Colon (tissue), 2 donors: ENCODE measurements around the gene ZSCAN23.
"Not testable (repeated sequence)": the region's sequence is repeated elsewhere in the genome, so short reads cannot be mapped to it uniquely, and the experiment has no call there.

Experiments used
- FAIRE-seq: peaks from 2 replicates; lab custom pipeline; 2012; peaks lifted over from hg19 to GRCh38; lab: Jason Lieb, UNC
- donor health status: control.
- donor health status: control.

Gene ZSCAN23

DNA sequence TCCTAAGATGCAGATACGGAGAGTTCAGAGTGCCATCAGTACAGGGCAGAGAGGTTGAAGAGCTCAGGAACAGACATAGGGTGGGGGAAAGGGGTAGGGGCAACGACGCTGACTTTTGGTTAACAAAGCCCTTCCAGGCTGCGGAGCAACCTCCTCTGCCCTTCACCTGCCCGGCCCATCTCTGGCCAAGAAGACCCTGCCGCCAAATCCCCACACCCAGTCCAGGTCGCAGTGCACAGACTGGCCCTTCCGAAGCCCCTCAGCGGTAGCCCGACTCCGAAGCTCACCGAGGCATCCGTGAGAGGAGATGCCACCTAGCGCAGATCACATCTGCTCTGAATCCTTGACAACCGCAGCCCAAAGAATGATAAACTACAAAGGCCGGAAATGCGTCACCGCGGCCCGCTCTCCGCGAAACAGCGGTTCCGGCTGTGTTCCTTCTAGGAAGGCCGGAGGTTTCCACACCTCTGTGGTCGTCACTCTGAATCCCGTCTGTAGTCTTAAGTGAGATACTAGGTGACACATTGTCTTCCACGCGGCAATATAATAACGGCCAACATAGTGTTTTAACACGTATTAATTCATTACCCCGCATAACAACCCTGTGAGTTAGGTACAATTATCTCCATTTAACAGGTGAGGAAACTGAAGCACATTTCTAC lies at the start of gene ZSCAN23:
ZSCAN23 (minus strand) TSS at position 380 of the 662 bp plus-strand sequence. CDS start 7,225 bp downstream, outside the sequence.
- no peak for FAIRE-seq

DNA sequence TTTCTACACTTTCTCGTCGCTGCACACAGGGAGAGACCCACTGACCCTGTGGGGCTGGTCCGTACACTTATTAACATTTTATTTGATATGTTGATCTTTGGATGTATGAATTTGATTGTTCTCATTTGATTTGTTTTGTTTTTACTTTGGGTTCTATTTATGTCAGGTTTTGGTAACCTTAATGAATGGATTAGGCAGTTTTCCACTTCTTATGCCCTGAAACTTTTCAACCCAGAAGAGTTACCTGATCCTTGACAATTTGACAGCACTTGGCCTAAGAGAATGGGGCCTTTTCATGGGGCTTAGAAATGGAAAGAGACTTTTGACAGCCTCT lies 48.7 kb upstream of the ZSCAN23 start:
- FAIRE-seq, result no peak

DNA sequence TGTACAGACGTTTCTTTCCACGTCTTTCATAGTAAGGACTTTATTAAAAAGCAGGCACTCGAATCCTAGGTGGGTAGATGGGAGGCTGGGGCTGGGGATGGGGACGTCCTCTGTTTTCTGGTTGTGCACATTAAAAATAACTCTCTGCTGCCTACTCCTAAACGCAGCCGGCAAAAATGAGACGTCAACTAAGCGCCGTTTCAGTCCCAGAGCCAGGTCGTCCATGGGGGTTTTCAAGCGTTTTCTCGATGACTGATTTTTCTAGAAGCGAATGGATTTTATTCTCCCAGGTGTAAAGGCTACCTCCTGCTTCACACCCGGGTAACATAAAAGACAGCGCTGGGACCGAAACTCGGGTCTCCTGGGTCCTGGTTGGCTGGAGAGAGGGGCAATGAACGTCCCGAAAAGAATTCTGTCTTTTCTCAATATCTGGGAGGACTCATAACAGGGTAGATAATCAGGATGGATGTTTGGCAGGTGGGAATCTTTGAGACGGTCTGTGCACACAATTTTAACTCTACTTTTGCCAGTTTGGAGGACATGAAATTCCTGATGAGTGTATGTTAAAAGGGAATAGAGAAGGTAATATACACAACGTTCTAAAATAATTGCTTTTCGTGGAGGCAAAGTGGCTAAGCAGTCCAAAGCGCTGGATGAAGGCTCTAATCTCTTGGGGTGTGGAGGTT lies 47.1 kb upstream of the ZSCAN23 start:
- no peak for FAIRE-seq

DNA sequence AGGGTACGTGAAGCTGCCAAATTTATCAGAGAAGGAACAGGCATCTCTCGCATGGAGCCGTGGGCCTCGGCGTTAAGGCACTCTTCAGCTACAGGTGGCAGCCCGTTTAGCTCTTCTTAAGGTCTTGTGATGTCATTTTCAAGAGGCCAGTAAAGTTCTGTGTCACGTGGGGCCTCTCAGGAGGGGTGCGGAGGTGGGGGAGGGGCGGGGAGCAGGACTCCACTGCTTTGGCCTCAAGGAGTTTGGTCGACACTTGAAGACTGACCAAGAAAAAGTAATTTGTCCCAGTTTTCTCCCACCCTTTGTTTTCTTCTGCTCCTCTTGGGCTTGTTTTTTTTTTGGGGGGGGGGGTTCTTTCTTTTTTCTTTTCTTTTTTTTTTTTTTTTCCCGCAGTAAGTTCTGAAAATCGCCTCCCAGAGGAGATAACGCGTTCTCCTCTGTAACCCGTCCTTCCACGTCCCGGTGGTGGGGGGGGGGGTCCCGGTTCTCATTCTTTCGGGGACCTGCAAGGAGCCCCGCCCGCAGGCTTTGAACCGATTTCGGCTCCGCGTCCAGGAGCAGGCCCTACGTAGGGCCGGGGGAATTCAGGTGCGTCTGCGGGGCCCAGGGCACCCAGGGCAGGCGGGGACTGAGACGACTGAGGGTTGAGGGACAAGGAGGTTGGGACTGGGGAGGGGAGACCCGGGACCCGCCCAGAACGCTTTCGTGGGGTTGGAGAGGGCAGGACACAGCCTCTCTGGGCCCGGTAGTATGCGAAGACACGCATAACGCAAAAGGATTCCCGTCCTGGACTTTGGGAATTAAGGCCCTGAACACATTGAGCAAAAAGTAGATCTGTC lies 46.3 kb upstream of the ZSCAN23 start:
- FAIRE-seq, result no peak

DNA sequence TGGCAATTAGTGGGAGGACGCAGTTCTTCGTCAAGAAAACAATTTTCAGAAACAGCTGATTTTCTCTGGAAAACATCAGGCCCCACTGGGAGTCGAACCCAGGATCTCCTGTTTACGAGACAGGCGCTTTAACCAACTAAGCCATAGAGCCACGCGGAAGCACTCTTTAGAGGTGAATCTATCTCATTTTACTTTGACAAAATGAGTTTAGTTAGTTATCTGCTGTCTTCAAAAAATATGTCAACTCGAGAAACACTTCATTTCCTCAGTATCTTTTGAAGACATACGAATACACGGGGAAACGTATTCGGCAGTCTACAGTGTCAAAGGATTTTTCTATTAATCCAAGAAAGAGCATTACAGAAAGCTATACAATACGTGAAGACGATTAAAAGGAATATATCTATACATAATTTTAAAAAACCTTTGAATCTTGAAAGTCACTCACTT lies 45.6 kb upstream of the ZSCAN23 start:
- FAIRE-seq, result no peak

DNA sequence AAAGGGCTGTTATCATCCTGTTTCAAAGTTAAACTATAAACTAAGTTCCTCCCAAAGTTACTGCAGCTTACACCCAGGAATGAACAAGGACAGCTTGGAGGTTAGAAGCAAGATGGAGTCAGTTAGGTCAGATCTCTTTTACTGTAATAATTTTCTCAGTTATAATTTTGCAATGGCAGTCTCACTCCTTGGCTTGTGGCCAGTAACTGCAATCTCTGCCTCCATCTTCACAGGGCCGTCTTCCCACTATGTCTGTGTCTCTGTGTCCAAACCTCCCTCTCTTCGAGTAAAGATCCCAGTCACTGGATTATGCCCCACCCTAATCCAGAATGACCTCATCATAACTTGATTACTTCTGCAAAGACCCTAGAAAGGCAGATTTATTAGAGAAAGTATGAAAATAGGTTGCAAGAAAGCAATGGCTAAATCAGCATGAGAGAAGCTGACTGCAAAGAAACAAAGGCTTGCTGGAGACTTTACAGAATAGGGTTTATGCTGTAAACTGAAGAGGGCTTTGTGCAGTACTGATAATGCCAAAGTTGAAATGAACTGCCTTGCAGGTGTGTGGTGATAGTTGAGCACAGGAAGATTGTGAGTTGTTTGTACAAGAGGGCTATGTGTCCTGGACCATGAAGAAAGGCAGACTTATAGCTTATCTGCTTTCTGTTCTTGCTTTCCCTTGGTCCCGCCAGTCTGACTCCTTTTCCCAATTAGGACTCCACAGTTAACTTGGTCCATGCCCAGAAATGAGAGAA lies 43.9 kb upstream of the ZSCAN23 start:
- no peak for FAIRE-seq

DNA sequence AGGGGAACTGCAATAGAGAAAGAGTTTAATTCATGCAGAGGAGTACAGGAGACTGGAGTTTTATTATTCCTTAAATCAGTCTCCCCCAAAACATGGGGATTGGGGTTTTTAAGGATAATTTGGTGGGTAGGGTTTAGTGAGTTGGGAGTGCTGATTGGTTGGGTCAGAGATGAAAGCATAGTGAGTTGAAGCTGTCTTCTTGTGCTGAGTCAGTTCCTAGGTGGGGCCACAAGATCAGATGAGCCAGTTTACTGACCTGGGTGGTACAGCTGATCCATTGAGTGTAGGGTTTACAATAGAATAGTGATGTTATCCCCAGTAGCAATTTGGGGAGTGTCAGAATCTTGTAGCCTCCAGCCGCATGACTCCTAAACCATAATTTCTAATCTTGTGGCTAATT lies 43.2 kb upstream of the ZSCAN23 start:
- no peak for FAIRE-seq

DNA sequence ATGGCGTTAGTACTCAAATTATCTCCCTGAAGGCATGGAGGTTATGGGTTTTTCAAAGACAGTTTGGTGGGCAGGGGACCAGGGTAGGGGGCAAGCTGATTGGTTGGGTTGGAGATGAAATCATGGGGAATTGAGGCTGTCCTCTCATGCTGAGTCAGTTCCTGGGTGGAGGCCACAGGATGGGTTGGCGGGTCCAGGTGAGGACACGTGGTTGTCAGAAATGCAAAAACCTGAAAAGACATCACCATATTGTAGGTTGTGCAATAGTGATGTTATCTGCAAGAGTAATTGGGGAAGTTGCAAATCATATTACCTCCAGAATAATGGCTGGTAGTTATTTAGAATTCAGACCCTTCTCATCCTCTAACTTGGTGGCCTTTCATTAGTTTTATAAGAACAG lies 42.2 kb upstream of the ZSCAN23 start:
- no peak for FAIRE-seq

DNA sequence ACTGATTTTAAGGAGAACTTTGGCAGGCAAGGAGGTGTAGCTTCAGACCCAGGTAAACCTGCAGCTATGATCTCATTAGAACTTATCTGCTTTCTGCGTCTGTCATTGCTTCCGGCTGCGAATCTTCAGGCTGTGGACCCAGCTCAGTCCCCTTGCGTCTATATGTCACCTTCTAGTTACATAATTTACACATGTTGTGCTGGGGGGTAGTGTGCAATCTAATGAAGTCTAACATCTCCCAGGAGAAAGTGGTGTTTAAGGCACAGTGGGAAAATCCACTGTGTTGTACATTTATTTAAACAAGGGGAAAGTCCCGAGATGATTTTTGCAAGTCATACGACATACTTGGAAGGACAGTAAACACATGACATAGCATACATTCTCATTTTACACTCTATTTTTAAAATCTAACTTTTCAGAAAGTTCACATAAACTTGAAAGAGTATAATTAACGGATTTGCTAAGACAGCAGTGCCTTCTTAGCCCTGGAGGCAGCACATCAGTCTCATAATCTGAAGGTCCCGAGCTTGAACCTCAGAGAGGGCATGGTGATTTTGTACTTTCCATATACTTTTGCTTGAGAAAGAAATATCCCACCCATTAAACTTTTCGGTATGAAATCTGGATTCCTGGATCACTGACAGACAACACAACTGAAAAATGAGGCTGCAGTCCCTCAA lies 37.1 kb upstream of the ZSCAN23 start:
- no peak for FAIRE-seq

DNA sequence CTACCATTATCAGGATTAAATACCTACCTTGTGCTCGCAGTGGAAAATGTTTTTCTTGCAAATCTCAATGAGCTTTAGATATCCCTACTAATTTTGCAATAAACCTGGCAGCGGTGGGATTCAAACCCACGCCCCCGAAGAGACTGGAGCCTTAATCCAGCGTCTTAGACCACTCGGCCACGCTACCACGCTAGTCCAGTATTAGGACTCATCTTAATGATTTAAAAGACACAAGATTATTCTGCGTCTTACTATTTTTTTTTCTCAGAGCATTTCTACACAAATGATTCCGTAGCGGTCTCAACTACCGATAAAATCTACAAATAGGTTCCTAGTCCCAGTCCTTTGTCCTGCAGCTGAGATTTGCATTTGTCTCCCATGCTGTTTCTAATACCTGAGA lies 35.2 kb upstream of the ZSCAN23 start:
- no peak for FAIRE-seq

DNA sequence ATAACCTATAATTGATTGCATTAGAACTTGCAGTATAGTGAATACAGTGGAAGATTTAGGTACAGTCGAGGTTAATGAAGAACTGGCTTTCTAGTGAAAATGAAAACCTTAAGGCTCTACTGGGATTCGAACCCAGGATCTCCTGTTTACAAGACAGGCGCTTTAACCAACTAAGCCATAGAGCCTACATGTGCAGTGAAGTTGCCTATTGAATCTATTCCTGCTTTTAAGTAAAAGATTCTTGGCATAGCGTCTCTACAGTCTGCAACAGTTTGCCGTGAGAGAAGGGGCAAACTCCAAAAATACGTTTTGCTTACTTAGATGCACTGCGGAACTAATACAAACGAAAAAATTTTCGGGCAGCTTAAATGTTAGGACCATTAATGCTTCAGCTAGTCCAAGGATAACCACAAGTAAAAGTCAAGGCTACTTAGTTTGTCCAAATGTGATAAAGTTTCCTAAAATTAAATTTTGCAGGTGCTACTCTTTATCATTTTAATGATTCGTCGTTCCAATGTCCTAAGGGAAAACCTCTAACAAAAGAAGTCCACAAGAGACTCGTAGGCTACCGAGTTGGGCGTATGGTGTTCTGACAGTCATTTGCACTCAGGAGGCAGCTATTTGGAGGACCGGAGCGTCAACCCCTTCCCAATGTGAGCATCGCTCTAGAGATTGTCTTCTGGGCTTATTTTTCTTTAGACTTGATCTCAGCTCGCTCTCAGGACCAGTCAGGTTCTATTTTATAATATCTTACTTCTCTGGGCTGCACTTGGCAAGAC lies 31.3 kb upstream of the ZSCAN23 start:
- FAIRE-seq, result no peak

DNA sequence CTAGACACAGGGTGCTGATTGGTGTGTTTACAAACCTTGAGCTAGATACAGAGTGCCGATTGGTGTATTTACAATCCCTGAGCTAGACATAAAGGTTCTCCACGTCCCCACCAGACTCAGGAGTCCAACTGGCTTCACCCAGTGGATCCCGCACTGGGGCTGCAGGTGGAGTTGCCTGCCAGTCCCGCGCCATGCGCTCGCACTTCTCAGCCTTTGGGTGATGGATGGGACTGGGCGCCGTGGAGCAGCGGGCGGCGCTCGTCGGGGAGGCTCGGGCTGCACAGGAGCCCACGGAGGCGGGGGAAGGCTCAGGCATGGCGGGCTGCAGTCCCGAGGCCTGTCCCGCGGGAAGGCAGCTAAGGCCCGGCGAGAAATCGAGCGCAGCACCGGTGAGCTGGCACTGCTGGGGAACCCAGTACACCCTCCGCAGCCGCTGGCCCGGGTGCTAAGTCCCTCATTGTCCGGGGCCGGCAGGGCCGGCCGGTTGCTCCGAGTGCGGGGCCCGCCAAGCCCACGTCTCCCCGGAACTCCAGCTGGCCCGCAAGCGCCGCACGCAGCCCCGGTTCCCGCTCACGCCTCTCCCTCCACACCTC lies 26.0 kb upstream of the ZSCAN23 start:
- FAIRE-seq, result not testable (repeated sequence)

DNA sequence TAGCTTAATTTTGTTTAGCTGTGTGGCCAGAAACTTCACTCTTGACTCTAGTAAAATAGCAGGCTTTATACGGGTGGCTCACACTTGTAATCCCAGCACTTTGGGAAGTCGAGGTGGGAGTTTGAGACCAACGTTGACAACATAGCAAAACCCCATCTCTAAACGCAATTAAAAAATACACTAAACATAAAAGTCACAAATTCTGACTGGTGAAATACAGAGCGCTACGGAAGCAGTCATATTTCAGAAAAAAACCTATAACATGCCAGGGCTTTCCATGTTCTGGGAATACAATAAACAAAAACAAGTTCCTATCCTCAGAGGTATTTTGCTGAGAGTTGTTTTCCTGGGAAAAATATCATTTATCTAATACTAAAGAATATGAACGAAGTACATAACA lies 24.8 kb upstream of the ZSCAN23 start:
- FAIRE-seq, result no peak

DNA sequence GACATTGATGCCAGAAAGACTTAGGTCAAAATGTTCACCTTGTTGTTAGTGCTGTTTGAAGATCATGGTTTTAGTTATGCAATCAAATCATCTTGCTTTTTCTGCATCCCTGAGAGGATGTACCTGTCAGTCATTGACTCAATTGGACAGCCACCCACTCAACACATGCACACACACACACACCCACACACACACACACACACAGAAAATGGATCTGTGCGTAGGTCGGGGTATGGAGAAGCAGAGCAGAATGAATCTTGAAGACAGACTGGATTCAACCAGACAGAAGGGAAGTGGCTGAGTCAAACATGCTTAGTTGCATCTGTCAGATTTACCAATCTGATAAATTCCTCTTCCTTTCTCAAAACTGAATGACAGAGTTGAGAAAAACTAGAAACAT lies 19.1 kb upstream of the ZSCAN23 start:
- FAIRE-seq, result no peak

DNA sequence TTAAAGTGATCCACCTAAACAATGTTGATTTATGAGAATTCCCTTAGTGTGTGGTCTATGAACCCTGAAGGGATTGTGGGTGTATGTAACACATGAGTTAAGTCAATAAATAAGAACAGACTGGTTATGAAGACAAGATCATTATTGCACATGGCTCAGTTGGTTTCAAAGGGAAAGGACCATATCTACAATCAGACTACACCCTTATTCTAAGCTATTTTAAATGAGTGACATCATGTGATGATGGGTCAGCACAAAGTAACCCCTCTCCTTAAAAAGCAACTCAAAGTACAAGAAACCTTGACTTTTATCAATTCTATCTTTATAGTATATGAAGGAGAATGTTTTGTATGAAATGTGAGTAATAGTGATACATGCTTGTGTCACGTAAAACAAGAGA lies 15.3 kb upstream of the ZSCAN23 start:
- FAIRE-seq, result no peak

DNA sequence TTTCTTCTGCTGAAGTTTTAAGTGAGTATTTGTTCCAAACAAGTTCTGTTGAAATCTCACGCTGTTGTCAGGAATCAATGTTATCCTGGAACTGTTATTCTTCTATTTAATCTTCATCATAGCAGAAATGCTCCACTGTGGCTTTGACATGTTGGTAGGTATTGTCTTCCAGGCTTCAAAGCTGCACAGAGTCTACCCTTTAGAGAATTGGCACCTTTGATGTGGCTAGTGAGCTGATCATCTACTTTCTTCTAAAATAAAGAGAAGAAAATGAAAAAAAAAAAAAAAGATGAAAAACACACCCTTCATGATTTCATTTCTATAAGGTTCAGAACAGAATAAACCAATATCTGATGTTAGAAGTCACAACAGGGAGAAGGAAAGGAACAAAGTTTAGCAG lies 5.8 kb upstream of the ZSCAN23 start:
- FAIRE-seq, result no peak

DNA sequence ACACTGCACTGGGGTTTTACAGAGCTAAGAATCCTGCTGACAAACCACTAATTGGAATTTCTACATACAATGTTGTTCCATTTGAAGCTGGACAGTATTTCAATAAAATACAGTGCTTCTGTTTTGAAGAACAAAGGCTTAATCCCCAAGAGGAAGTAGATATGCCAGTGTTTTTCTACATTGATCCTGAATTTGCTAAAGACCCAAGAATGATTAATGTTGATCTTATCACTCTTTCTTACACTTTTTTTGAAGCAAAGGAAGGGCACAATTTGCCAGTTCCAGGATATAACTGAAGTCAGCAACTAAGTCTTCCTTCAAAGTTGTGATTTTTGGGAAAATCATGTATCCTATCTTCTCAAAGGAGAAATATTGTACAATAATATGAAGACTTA lies 4.2 kb upstream of the ZSCAN23 start:
- not testable (repeated sequence) for FAIRE-seq

DNA sequence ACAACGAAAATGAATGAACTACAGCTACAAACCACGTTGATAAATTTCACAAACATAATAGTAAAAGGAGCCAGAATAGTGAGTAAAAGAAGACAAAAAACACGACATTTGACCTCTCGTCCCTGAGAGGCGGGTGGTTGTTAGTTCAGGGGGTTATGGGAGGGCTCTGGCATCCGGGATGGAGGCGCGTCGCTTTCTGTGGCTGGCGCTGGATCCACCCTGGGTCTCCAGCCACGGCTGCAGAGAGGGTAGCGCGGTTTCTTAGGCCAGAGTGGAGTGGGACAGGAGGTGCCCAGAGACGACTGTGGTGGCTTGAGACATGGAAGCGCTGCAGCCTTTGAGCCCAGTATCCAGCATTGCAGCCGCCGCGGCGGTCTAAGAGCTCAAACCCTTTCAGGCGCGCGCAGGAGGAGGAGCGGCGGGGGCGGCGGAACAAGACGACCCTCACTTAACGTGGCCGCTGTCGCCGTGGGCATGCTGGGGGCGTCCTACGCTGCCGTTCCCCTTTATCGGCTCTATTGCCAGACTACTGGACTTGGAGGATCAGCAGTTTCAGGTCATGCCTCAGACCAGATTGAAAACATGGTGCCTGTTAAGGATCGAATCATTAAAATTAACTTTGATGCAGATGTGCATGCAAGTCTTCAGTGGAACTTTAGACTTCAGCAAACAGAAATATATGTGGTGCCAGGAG lies 3.7 kb upstream of the ZSCAN23 start:
- no peak for FAIRE-seq

DNA sequence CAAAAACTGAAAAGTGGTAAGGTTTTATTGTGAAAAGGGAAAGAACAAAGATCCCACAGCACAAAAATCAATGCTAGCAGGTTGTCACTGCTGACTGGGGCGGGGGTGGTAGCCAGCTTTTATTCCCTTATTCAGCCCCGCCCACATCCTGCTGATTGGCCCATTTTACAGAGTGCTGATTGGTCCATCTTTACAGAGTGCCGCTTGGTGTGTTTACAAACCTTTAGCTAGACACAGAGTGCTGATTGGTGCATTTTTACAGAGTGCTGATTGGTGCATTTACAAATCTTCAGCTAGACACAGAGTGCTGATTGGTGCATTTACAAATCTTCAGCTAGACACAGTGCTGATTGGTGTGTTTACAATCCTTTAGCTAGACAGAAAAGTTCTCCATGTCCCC lies 1.5 kb upstream of the ZSCAN23 start:
- not testable (repeated sequence) for FAIRE-seq

DNA sequence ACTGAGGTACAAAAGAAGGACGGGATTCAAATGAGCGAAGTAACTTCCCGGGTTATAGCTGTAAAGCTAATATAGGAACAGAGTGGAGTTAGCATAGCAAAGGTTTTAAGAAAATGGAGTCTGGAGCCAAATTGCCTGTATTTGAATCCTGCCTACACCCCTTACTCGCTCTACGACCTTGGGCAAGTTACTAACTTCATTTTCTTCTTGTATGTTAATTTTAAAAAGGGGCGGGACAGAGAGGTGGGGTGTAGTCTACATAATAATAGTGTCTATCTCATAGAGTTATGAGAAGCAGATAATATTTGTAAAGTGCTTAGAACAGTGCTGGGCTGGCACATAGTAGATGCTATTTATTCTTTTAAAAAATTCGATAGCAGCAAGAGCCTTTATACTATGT lies 705 bp downstream of the ZSCAN23 start:
- FAIRE-seq, result no peak
